NCI-H446 (cell line): ENCODE measurements around the gene DCAF17.
A peak's percentile ranks its signal among the peaks of the same experiment; 100 is the strongest.
"Not testable (repeated sequence)": the region's sequence is repeated elsewhere in the genome, so short reads cannot be mapped to it uniquely, and the experiment has no call there.

Experiments used
- DNase-seq, 2 experiments: peaks; one replicate each; lab custom pipeline; 2025; lab: John Stamatoyannopoulos, UW

The DCAF17 gene

GRCh38 chr2:171514908-171515582 lies 81.0 kb downstream of the DCAF17 start:
- DNase-seq = no peak

DNA sequence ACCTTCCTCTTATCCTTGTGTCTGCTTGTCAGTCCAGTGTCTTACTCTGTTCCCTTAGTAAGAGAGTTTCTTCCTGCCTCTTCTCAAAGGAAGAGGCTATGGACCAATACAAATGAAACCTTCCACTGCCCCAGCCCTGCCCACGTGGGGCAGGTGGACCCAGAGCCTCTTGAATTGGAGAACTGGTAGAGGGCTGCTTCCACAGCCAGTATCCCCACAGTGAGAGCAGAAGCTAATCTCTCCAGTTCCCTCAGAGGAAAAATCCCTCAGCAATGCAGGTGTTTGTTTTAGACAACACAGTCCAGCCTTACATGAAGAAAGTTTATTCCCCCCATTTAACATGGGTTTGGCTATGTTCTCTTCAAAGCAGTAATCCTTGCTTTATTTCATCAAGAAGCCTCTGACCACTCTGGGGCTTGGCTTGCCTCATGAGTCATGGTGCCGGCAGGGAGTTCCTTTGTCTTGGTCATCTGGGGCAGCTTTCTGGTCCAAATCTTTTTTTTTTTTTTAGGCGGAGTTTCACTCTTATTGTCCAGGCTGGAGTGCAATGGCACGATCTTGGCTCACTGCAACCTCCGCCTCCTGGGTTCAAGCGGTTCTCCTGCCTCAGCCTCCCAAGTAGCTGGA lies 81.8 kb downstream of the DCAF17 start:
- DNase-seq = no peak

DNA sequence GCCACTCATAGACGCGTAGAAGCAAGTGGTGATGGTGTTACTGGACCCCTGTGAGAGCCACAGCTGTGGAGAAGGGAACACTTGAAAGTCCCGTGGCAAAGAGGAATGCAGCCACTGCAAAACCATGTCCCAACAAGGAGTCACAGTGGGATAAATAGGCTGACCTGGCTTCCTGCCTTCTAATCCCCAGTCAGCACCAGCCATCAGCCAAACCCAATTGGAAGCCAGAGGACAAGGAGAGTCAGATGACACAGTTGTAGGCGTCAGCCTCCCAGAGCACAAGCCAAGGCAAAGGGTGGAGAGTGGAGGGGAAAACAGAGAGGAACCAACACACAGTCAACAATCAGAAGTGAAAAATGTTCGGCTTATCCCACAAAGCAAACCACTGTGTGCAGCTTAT lies 82.8 kb downstream of the DCAF17 start:
- DNase-seq = no peak

DNA sequence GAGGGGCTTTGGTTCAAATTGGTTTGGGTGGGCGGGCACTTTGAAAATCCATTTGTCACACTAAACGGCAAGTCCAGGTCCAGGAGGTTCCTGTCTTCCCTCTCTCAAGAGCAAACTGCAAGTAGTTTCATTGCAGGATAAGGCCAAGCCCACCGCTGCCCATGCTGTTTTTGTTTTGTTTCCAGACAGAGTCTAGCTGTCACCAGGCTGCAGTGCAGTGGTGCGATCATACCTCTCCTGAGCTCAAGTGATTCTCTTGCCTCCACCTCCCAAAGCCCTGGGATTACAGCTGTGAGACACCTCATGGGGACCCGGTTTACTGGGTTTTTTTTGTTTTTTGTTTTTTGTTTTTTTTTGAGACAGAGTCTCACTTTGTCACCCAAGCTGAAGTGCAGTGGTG lies 86.4 kb downstream of the DCAF17 start:
- DNase-seq = no peak

GRCh38 chr2:171521361-171522051 lies 87.5 kb downstream of the DCAF17 start:
- DNase-seq = no peak

GRCh38 chr2:171522052-171522787 lies 88.2 kb downstream of the DCAF17 start, which contains the start of gene CYBRD1:
Gene CYBRD1, plus strand, starts transcription at chr2:171522474. Its CDS starts 72 bp downstream, at chr2:171522546.
- DNase-seq = peak in 1 of 2 experiments; percentile 10

DNA sequence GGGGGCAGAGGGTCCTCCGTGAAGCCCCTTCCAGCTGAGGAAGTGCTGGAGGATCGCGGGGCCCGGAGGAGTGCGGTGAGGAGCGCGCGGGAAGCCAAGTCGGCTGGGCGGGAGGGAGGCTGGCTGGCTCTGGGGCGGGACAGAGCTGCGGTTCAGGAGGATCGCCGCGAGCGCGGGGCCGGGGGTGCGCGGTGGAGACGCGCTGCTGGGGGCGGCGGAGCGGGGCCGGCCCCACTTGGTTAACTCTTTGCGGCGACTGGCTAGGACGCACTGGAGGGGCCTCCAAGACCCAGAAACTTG lies 88.7 kb downstream of the DCAF17 start:
- no peak for DNase-seq

DNA sequence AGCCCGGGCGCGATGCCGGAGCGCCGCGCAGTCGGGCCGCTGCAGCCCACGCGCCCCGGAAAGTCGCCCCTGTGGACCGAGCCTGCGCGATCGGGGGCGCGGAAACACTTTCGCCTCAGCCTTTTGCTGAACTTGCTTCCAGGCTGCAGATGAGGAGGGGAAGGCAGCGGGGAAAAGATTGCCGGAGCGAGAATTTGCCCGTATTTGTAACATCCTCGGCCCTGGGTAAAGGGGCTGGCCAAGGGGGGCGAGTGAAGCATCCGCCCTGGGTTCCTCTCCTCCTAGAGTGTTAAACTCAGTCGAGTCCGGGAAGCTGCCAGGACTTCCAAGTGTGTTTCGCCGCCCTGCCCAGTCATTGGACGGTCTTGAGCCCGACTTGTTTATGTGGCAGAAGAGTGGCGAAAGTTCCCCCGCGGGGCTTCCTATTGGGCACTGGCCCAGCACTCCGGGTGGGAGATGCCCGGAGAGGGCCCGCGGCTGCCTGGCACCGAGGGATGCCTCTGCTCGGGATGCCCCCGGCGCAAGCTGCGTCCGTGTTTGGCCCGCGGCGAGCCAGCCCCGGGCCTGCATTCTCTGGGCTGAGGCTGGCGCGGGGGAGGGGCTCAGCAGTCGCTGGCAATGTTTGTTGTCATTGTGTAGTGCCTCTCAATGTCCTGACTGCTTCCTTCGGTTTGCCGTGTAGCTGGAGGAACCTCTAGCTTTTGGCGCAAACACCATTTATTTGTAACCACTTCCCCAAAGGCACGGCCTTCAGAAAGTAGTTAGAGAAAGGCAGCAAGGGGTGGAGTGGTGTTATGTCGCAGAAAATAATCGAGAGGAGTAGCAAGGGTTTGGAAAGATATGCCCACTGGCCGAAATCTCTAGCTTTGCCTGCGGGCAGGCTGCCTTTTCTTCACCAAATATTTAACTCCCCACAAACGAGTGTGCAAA lies 89.3 kb downstream of the DCAF17 start:
- peak in 1 of 2 experiments; percentile 5 for DNase-seq

DNA sequence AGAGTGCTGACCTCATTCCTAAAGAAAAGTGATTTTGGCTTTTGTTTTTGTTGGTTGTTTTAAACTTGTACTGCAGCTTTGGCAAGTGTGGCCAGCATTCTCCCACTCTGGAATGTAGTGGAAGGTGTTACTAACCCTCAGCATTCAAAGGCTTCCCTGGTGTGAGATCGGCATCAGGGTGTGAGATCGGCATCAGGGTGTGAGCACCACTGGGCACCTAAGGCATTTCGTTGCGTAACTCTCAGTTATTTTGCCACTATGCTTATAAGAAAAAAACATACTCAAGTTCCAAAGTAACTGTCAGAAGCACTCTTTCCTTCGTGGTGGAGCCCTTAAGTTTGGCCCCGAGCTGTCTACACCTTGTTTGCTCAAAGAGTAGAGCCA lies 90.0 kb downstream of the DCAF17 start:
- no peak for DNase-seq

DNA sequence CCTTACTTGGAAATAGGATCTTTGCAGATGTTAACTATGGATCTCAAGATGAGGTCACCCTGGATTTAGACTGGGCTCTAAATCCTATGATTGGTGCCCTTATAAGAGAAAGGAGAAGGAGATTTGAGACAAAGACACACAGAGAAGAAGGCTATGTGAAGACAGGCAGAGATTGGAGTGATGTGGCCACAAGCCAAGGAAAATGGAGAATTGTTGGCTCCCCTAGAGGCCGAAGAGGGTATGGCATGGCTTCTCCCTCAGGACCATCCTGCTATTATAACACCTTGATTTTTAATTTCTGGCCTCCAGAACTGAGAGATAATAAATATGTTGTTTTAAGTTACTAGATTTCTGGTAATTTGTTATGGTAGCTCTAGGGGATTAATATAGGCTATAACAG lies 95.9 kb downstream of the DCAF17 start:
- DNase-seq = peak in 1 of 2 experiments; percentile 12

DNA sequence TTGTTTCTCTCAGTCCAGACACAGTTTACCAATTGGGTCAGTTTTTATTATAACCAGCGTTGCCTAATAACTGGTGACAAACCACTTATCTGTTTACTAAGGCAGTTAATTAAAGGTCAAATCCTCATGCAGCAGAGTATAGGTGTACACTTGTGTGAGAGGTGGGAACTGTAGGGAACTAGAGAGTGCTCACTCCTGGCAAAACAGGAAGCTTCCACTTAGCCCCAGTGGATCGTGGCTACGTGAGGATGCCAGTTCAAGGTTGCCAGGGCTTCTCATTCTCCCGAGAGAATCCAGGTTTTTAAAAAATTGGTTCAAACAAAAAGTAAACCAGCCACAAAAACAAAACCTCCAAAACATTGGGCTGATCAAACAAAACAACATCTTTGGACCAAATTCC lies 96.4 kb downstream of the DCAF17 start:
- no peak for DNase-seq

DNA sequence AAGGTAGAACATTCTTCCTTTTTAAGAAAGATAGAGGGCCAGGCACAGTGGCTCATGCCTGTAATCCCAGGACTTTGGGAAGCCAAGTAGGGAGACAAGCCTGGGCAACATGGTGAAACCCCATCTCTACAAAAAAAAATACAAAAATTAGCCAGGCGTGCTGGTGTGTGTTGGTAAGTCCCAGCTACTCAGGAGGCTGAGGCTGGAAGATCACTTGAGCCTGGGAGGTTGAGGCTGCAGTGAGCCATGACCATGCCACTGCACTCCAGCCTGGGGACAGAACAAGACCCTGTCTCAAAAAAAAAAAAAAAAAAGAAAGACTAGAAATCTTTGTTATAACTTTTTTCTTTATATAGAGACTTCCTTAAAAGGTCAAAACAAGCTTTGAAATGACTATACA lies 96.8 kb downstream of the DCAF17 start:
- not testable (repeated sequence) for DNase-seq

GRCh38 chr2:171531291-171531690 lies 97.3 kb downstream of the DCAF17 start:
- no peak for DNase-seq

GRCh38 chr2:171531836-171532450 lies 97.9 kb downstream of the DCAF17 start:
- DNase-seq = no peak

GRCh38 chr2:171533331-171533730 lies 99.3 kb downstream of the DCAF17 start:
- no peak for DNase-seq
